ENCODE data around the gene CD40LG. TPM values are rescaled to one million over a fixed set of nuclear protein-coding genes. Genes with fewer than 3 reads are reported as not detected.
A peak's percentile ranks its signal among the peaks of the same experiment; 100 is the strongest.

Gene CD40LG
- total RNA-seq, 2 donors from 2014 or later, result 34.8 to 60.7 TPM

DNA sequence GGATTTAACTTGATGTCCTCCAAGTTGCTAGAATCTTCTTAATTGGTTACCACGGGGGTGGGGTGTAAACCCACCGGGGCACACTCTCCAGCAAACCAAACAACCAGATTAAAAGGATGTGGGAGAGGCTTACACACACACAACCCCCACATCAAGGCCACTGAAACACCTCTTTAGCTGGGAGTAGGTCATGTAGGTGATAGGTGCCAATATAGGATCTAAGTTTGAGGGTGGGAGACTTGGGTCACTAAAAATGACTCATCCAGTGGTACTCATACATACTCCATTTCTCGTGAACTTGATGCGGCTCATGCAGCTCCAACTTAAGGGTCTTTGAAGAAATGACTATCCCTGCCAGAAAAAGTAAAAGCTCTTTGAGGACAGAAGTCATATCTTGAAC lies 20.5 kb upstream of the CD40LG start:
- Mint-ChIP-seq H3K27me3 (no peaks in the 10 kb centered on the region), H3K4me1 (peaks cover 25% of the 10 kb centered on the region), H3K36me3 (ENCODE audit: low read depth) (no peaks in the 10 kb centered on the region), H3K4me3 (peak overlapping the region; percentile 49), H3K27ac (peak overlapping the region; percentile 57)
- peak; percentile 69 for ATAC-seq
- no peaks in the 10 kb centered on the region for H3K9me3 ChIP-seq (ENCODE audit: control insufficient read depth, low read length, poor library complexity, severe bottlenecking)
- DNase-seq, result no peak

DNA sequence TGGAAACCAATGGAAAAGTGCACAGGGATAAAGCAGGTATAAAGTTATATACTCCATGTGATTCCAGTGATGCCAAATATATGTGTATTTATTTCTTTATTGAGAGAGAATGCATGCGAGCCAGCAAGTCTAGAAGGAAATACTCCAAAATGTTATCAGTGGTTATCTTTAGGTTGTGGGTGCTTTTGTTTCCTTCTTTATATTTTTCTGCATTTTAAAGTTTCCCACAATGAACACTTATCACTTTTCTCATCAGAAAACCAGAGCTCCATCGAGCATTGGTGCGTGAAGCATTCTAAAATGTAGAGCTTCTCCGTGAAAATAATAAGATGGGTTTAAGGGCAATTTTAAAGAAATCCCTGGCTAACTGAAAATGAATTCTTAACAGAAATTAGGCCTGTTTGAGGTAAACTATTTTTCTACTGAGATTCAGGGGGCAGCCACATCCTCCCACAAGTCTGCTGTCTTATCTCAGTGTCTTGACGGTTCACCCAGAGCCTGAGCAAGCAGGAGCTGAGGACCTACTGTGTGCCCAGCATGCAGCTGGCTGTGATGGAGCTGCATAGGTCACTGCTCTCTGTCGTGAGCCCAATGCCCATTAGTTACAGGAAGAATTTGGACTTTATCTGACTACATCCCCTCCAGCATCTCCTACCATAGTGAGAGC lies 18.7 kb upstream of the CD40LG start:
- ATAC-seq (peak; percentile 67), DNase-seq (no peak)
- H3K9me3 ChIP-seq (ENCODE audit: control insufficient read depth, low read length, poor library complexity, severe bottlenecking), result no peaks in the 10 kb centered on the region
- H3K4me1 Mint-ChIP-seq, result peaks cover 34% of the 10 kb centered on the region
- peak overlapping the region; percentile 90 for H3K27ac Mint-ChIP-seq
- H3K27me3 Mint-ChIP-seq, result no peaks in the 10 kb centered on the region
- H3K4me3 Mint-ChIP-seq, result peak overlapping the region; percentile 49
- H3K36me3 Mint-ChIP-seq (ENCODE audit: low read depth), result no peaks in the 10 kb centered on the region

DNA sequence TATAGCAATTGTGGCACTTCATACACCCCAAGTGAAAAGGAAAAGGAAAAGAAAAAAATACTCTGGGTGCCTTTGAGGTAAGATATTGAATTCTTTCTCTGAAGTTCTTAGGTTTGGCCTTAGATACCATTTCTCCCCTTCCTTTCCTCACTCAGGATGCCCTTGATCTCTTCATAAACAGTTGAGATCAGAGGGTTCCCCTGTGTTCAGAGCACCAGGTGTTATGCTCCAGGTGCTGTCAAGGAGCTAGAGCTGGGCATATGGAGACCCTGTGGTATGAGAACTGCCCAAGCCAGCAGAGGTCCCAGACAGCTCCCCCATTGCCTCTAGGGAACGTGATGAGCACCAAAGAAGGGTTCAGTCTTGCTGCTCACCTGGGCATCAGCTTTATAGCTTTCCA lies 17.1 kb upstream of the CD40LG start:
- Mint-ChIP-seq H3K36me3 (ENCODE audit: low read depth) (no peaks in the 10 kb centered on the region), H3K27ac (peak overlapping the region; percentile 90), H3K27me3 (no peaks in the 10 kb centered on the region), H3K4me3 (no peak overlapping the region), H3K4me1 (peaks cover 39% of the 10 kb centered on the region)
- ATAC-seq (peak; percentile 29), DNase-seq (no peak)
- no peaks in the 10 kb centered on the region for H3K9me3 ChIP-seq (ENCODE audit: control insufficient read depth, low read length, poor library complexity, severe bottlenecking)

DNA sequence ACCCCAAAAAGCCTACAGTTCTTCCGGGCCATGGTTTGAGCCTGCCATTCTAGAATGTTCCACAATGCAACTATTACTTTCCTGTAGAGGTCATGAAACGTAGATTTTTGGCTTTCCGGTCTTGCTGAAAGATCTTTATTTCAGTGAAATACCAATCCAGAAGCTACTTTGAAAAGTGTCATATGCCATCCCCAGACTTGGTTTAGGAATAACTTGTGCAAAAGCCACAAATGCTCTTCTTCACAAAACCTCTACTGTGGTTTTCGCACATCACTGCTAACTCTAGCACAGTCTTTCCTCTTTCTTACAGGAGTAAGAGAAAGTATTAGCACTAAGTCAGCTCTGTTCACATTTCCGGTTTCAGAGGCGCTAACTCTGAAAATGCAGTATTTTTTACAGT lies 12.7 kb upstream of the CD40LG start:
- H3K36me3 Mint-ChIP-seq (ENCODE audit: low read depth), result no peaks in the 10 kb centered on the region
- H3K27ac Mint-ChIP-seq, result peak overlapping the region; percentile 82
- ATAC-seq (peak; percentile 76), DNase-seq (no peak)
- no peaks in the 10 kb centered on the region for H3K27me3 Mint-ChIP-seq
- peak overlapping the region; percentile 75 for H3K4me3 Mint-ChIP-seq
- H3K9me3 ChIP-seq (ENCODE audit: control insufficient read depth, low read length, poor library complexity, severe bottlenecking), result no peaks in the 10 kb centered on the region
- peaks cover 36% of the 10 kb centered on the region for H3K4me1 Mint-ChIP-seq

DNA sequence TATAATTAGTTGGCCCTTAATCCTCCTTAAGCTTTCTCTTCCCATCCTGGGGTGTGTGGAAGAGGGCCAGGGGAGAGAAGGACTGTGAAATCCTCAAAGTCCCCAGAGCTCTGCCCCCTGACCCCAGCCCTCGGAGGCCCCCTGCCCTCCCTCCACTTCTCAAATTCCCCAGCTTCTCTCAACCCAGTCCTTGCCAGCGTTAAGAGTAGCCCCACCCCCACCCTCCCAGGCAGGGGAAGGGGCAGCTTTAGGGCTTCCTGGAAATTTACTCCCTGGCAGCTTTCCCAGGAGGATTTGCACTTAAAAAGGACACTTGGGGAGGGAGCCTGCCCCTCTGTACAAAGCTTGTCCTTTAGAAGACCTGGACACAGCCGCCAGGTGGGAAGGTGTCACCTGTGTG lies 11.8 kb upstream of the CD40LG start:
- no peaks in the 10 kb centered on the region for H3K9me3 ChIP-seq (ENCODE audit: control insufficient read depth, low read length, poor library complexity, severe bottlenecking)
- peaks cover 39% of the 10 kb centered on the region for H3K4me1 Mint-ChIP-seq
- ATAC-seq (no peak), DNase-seq (no peak)
- no peaks in the 10 kb centered on the region for H3K36me3 Mint-ChIP-seq (ENCODE audit: low read depth)
- peak overlapping the region; percentile 85 for H3K27ac Mint-ChIP-seq
- no peaks in the 10 kb centered on the region for H3K27me3 Mint-ChIP-seq
- H3K4me3 Mint-ChIP-seq, result peak overlapping the region; percentile 72

DNA sequence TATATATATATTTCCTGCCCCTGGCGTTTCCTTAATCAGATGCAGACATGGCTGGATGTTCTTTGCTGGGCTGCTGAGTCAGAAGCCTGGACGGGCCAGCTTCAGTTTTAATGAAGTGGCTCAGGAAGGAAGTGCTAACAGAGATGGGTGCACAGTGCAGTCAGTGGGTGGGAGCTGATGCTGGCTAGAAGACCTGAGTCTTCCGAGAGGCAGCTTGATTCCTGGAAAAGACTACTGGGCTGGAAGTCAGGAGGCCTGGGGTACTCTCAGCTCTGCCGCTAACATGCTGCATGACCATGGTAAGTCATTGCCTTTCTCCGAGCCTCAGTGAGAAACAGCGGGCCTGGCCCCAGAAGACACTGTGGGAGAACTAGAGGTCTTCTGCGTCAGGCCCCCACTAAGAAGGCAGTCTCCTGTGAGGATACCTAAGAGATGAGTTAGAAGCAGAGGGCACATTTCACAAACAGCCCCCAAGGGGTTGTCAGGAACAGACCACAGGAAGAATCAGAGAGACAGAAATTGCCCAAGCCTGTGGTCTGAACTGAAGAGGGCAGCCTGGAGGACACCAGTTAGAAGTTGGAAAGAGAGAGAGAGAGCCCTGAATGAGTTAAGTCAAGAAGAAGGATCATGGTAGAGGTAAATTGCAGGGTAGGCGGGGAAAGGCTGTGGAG lies 8.3 kb upstream of the CD40LG start:
- no peaks in the 10 kb centered on the region for H3K9me3 ChIP-seq (ENCODE audit: control insufficient read depth, low read length, poor library complexity, severe bottlenecking)
- Mint-ChIP-seq H3K36me3 (ENCODE audit: low read depth) (no peaks in the 10 kb centered on the region), H3K4me3 (peak overlapping the region; percentile 92), H3K4me1 (peaks cover 47% of the 10 kb centered on the region), H3K27me3 (no peaks in the 10 kb centered on the region), H3K27ac (peak overlapping the region; percentile 98)
- DNase-seq, result no peak
- no peak for ATAC-seq

DNA sequence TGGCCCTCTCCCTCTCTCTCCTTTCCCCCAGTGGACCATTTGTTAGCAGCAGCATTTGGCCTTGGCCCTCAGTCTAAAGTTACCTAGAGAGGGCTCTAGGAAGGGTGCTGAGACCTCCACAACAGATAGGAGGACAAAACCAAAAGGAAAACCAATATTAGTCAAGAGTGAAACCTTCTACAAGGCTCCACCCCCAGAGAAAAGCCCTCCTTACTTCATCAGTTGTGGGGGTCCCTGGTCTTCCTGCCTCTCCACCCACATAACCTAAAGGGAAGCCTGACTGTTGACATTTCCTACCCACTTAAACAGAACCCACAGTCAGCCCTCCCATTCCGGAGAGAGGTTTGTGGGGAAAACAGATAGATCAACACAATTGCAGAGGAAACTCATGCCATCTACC lies 4.7 kb upstream of the CD40LG start:
- no peak for ATAC-seq
- no peaks in the 10 kb centered on the region for H3K9me3 ChIP-seq (ENCODE audit: control insufficient read depth, low read length, poor library complexity, severe bottlenecking)
- H3K27me3 Mint-ChIP-seq, result no peaks in the 10 kb centered on the region
- H3K4me1 Mint-ChIP-seq, result peaks cover 51% of the 10 kb centered on the region
- H3K27ac Mint-ChIP-seq, result peak overlapping the region; percentile 85
- peak overlapping the region; percentile 53 for H3K4me3 Mint-ChIP-seq
- H3K36me3 Mint-ChIP-seq (ENCODE audit: low read depth), result no peaks in the 10 kb centered on the region
- no peak for DNase-seq

DNA sequence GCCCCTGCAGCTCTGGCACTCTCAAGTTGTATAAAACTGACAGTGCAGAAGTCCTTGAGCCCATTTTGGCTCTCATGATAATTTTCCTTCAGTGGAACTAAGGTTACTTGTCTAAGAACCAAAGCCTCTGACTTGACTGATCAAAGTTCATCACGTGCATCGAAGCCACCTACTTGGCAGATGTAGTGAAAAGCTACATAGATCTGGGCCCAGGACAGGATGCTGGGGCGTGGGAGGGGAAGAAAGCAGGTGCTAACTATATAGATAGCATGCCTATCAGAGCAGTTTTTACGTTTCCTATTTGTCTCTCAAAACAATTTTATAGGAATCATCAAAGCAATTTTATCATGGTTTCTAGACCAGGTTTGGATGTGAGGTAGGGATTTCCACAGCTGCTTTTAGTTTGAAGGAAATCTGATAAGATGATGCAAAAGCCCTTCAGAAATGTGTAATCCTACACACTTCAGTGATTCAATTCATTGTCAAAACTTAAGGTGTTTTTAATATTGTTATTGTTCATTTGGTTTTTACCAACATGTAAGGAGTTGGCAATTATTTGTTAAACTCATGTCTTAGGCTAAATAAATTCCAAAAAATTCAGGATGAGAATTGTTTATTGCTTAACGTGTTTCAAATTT lies 1.2 kb upstream of the CD40LG start:
- ATAC-seq (peak; percentile 85), DNase-seq (peak in 1 of 3 donors; percentile 12)
- peak overlapping the region; percentile 39 for H3K4me3 Mint-ChIP-seq
- H3K9me3 ChIP-seq (ENCODE audit: control insufficient read depth, low read length, poor library complexity, severe bottlenecking), result no peaks in the 10 kb centered on the region
- peaks cover 9% of the 10 kb centered on the region for H3K36me3 Mint-ChIP-seq (ENCODE audit: low read depth)
- peak overlapping the region; percentile 77 for H3K27ac Mint-ChIP-seq
- H3K4me1 Mint-ChIP-seq, result peaks cover 36% of the 10 kb centered on the region
- no peaks in the 10 kb centered on the region for H3K27me3 Mint-ChIP-seq

DNA sequence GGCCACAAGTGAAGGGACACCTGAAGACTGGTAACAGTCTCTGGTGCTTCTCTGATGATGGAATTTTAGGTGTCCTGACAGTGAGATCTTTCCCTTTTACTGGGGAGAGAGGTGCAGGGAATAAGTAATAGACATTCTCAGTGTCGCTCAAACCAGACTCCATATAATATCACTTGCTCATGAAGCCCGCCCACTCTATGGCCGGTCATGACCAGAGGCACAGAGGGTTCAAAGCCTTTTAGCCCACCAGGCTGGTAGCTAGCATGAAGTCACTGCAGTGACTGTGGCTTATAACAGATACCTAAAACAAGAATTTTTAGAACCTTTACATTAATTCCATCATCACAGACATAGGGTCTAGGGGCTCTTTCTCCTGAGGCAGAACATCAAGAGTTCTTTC lies 2.9 kb downstream of the CD40LG start:
- Mint-ChIP-seq H3K36me3 (ENCODE audit: low read depth) (peaks cover 24% of the 10 kb centered on the region), H3K4me1 (peaks cover 34% of the 10 kb centered on the region)

DNA sequence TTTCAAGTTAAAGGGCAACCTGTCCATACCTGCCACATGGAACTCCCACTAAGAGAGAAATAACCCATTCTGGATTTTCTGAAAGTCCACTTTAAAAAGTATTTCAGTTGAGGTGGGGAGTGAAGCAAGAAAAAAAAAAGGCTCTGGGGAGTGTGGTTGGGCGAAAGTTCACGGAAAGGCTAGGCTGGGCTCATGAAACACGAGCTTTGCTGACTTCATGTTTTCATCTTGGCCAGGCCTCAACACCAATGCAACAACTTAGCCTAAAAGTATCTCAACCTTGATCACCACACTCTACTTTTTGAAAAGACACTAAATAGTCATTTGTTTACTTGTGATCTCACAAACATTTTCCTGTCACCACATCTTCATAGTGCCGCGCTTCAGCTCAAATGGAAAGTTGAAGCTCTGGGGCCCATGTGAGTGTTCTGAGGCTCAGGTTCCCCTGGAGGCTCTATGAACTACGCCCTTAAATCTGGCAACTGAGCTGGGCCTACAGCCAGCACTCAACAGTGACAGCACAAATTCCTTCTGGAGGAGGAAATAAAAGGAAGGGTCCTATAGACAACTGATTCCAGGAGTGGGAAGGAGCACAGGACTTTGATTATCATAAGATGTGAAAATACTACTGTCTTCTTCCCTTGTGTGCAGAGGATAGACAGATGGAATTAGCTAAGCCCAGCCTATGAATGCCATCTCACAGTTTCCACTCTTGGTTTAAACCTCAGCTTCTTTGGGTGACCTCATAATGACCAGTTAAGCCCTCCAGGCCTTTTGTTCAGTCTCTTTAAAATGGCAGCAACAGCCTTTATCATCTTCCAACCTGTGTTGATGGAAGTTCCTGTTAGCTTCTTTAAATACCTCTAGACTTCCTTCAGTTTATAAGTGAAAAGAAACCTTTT lies 5.1 kb downstream of the CD40LG start:
- no peaks in the 10 kb centered on the region for H3K9me3 ChIP-seq (ENCODE audit: control insufficient read depth, low read length, poor library complexity, severe bottlenecking)
- Mint-ChIP-seq H3K27ac (peak overlapping the region; percentile 77), H3K36me3 (ENCODE audit: low read depth) (peaks cover 30% of the 10 kb centered on the region), H3K27me3 (no peaks in the 10 kb centered on the region), H3K4me3 (peak overlapping the region; percentile 96), H3K4me1 (peaks cover 31% of the 10 kb centered on the region)
- no peak for DNase-seq
- ATAC-seq, result peak; percentile 62

More for the DNA sequence above, 2.9 kb downstream of the CD40LG start:
- peak overlapping the region; percentile 96 for H3K4me3 Mint-ChIP-seq
- DNase-seq (no peak), ATAC-seq (no peak)
- H3K9me3 ChIP-seq (ENCODE audit: control insufficient read depth, low read length, poor library complexity, severe bottlenecking), result no peaks in the 10 kb centered on the region
- no peaks in the 10 kb centered on the region for H3K27me3 Mint-ChIP-seq
- peak overlapping the region; percentile 77 for H3K27ac Mint-ChIP-seq

DNA sequence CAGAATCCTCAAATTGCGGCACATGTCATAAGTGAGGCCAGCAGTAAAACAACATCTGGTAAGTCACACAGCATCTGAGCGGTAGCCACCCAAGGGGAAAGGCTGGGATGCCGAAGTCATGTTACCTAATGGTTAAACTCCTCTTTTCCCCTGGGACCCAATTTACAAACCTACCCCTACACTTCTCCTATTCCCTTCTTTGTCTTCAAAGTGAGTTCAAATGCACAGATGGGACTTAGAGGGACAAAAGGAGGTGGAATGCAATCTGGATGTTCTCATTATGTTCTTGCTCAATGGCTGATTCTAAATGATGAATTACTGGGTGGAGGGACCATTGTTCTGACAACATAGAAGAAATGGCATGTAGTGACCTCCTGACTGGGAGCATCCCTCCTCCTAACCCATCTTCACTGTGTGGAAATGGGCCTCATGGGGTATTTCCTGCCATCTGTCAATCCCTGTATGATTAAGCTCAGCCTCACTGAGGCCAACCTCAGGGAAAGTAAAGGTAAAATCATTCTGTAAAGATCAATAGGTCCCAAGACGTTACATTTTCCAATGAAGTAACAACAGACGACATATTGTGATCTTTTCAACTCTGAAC lies 8.5 kb downstream of the CD40LG start:
- DNase-seq, result no peak
- H3K27me3 Mint-ChIP-seq, result no peaks in the 10 kb centered on the region
- H3K9me3 ChIP-seq (ENCODE audit: control insufficient read depth, low read length, poor library complexity, severe bottlenecking), result no peaks in the 10 kb centered on the region
- no peak for ATAC-seq
- peaks cover 27% of the 10 kb centered on the region for H3K36me3 Mint-ChIP-seq (ENCODE audit: low read depth)
- H3K4me3 Mint-ChIP-seq, result peak overlapping the region; percentile 96
- H3K27ac Mint-ChIP-seq, result peak overlapping the region; percentile 77
- H3K4me1 Mint-ChIP-seq, result peaks cover 47% of the 10 kb centered on the region

DNA sequence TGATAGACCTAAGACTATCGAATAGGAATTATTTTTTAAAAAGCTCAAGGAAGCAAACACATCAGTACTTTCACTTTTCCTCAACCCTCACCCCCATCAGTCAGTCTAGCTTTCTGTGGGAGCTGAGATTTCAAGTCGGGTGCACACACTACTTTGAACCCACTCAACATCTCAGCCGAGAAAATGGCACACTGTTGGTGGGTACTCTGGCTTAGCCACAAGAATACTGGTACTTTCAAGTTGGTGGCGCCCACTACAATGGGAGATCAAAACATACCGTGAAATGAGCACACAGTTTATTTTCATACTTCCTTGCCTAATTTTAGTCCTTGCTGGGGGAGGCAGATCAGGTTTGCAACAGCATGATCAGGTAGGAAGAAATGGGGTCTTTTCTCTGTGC lies 10.2 kb downstream of the CD40LG start:
- Mint-ChIP-seq H3K27ac (peak overlapping the region; percentile 77), H3K4me3 (peak overlapping the region; percentile 96), H3K36me3 (ENCODE audit: low read depth) (peaks cover 20% of the 10 kb centered on the region), H3K4me1 (peaks cover 46% of the 10 kb centered on the region), H3K27me3 (no peaks in the 10 kb centered on the region)
- peak; percentile 32 for ATAC-seq
- no peak for DNase-seq
- no peaks in the 10 kb centered on the region for H3K9me3 ChIP-seq (ENCODE audit: control insufficient read depth, low read length, poor library complexity, severe bottlenecking)

All from T-helper 17 cell (primary cell).